ENCODE measurements around the gene TGFBR3. TPM values are rescaled to one million over a fixed set of nuclear protein-coding genes. Genes with fewer than 3 reads are reported as not detected.

The TGFBR3 gene
- total RNA-seq, 1 experiment from 2014 or later: 14.5 TPM

- H3K9me3 ChIP-seq (ENCODE audit: control insufficient read depth, insufficient read depth, low read depth, low read length): no peaks in the 10 kb centered on the region
- intact Hi-C loops (cut with micrococcal nuclease; ENCODE audit: unreplicated experiment) (no loop called here), in situ Hi-C loops (cut with HindIII; ENCODE audit: low pct_unique_long_range_greater_than_20kb, low sequenced_read_pairs) (no loop called here)
- H3K27me3 ChIP-seq (ENCODE audit: control insufficient read depth, insufficient read depth, low read length): no peaks in the 10 kb centered on the region
- no TSS peak for BruUV-seq (replicated peaks)
- no peak overlapping the region for H3K27ac ChIP-seq (ENCODE audit: low read length)
- H3K4me3 ChIP-seq (ENCODE audit: low read depth in 2 of 2, low read length in 2 of 2): no peak overlapping the region
- TF ChIP-seq REST (IDR thresholded peaks at IDR 0.05; ENCODE audit: insufficient read depth in 1 of 2, low read depth in 2 of 2, low read length in 1 of 2) (no peak), CTCF (IDR thresholded peaks at IDR 0.05) (no peak), SIN3A (IDR thresholded peaks at IDR 0.05; ENCODE audit: borderline replicate concordance, insufficient read depth, low read depth, low read length) (no peak), POLR2AphosphoS5 (IDR thresholded peaks at IDR 0.05; ENCODE audit: low read depth, low read length) (no peak), TCF7L2 (IDR thresholded peaks at IDR 0.05; ENCODE audit: low read depth, low read length) (no peak)
- ChIA-PET POLR2A (interaction anchor here (0.6 kb wide), 1 partner anchor 52 kb away, joined by 3 read pairs; no protein-coding TSS in a partner anchor), CTCF (interaction anchor here (0.6 kb wide), 1 partner anchor 1097 kb away, joined by 3 read pairs; no protein-coding TSS in a partner anchor)
- no peaks in the 10 kb centered on the region; the same call in 1 of the 2 replicates for H3K4me1 ChIP-seq (ENCODE audit: control insufficient read depth, insufficient read depth, low read length)
- no peaks in the 10 kb centered on the region for H3K36me3 ChIP-seq (ENCODE audit: control insufficient read depth, insufficient read depth, low read length)
- no peak for ATAC-seq
- no peak for DNase-seq (ENCODE audit: low read depth, low spot score)
Measured at GRCh38 chr1:91700771-91701471, 185.0 kb downstream of the TGFBR3 start.

GRCh38 chr1:91700332-91700731 is 185.6 kb downstream of the TGFBR3 start:
- no peaks in the 10 kb centered on the region for H3K36me3 ChIP-seq (ENCODE audit: control insufficient read depth, insufficient read depth, low read length)
- H3K27me3 ChIP-seq (ENCODE audit: control insufficient read depth, insufficient read depth, low read length): no peaks in the 10 kb centered on the region
- ChIA-PET POLR2A (no interaction called here), CTCF (no interaction called here)
- intact Hi-C loops (cut with micrococcal nuclease; ENCODE audit: unreplicated experiment) (no loop called here), in situ Hi-C loops (cut with HindIII; ENCODE audit: low pct_unique_long_range_greater_than_20kb, low sequenced_read_pairs) (no loop called here)
- DNase-seq (ENCODE audit: low read depth, low spot score) (no peak), ATAC-seq (no peak)
- no peak overlapping the region for H3K4me3 ChIP-seq (ENCODE audit: low read depth in 2 of 2, low read length in 2 of 2)
- BruUV-seq (replicated peaks): no TSS peak
- no peaks in the 10 kb centered on the region for H3K9me3 ChIP-seq (ENCODE audit: control insufficient read depth, insufficient read depth, low read depth, low read length)
- TF ChIP-seq CTCF (IDR thresholded peaks at IDR 0.05) (no peak; the same call in 1 of the 2 replicates), POLR2AphosphoS5 (IDR thresholded peaks at IDR 0.05; ENCODE audit: low read depth, low read length) (no peak), REST (IDR thresholded peaks at IDR 0.05; ENCODE audit: insufficient read depth in 1 of 2, low read depth in 2 of 2, low read length in 1 of 2) (no peak), TCF7L2 (IDR thresholded peaks at IDR 0.05; ENCODE audit: low read depth, low read length) (no peak), SIN3A (IDR thresholded peaks at IDR 0.05; ENCODE audit: borderline replicate concordance, insufficient read depth, low read depth, low read length) (no peak)
- no peak overlapping the region for H3K27ac ChIP-seq (ENCODE audit: low read length)
- H3K4me1 ChIP-seq (ENCODE audit: control insufficient read depth, insufficient read depth, low read length): no peaks in the 10 kb centered on the region; the same call in 1 of the 2 replicates

Data from Panc1 (cell line).